ENCODE results near the gene SNAP47.

SNAP47 gene

DNA sequence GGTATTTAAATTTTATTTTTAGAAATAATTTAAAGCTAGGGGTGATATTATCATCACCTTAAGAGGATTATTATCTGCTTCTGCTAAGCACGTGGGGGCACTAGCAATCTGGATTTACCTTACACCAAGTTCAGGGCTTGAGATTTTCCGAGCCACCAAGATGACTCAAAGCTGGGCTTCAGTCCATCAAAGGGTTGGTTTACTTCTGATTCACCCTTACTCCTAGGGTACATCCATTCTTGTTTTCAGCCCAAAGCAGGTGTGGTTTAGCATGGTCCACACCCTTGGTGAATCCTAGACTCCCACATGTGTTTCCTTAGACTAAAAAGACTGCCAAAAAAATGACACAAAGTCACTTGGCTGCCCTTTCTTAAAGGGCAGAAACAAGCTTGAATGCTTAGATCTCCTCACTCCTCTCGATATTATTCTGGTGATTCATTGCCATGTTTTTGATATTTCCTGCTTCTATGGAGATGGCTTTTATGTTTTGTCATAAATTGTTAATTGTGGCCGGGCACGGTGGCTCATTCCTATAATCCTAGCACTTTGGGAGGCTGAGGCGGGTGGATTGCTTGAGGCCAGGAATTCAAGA, 70.5 kb downstream of the SNAP47 start:
- DNase-seq, result no peak

DNA sequence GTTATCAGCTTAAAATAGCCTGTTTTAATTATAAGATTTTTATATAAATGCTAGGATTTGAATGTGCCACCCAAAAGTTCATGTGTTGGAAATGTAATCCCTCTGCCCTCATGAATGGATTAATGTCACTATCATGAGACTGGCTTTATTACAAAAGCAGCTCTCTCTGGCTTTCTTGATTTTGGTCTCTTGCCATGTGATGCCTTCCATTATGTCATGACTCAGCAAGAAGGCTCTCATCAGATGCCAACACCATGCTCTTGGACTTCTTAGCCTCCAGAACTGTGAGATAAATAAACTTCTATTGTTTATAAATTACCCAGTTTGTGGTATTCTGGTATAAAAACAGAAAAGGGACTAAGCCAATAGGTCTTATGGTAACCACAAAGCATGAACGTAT, 73.3 kb downstream of the SNAP47 start:
- no peak for DNase-seq

DNA sequence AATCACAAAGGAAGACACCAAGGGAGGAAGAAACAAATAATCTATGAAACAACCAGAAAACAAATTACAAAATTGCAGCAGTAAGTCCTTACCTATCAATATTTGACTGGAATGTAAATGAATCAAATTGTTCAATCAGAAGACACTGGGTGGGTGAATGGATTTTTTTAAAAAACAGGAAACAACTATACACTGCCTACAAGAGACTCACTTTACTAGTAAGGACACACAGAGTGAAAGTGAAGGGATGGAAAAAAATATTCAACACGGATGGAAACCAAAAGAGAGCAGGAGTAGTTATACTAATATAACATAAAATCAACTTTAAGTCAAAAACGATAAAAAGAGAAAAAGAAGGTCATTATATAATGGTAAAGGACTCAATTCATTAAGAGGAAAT, 73.8 kb downstream of the SNAP47 start:
- no peak for DNase-seq

DNA sequence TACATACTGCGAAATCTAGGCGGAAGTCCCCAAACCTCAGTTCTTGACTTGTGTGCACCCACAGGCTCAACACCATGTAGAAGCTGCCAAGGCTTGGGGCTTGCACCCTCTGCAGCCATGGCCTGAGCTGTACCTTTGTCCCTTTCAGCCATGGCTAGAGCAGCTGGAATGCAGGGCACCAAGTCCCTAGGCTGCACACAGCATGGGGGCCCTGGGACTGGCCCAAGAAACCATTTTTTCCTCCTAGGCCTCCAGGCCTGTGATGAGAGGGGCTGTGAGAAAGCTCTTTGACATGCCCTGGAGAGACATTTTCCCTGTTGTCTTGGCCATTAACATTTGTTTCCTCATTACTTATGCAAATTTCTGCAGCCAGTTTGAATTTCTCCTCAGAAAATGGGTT, 78.7 kb downstream of the SNAP47 start:
- DNase-seq, result no peak

DNA sequence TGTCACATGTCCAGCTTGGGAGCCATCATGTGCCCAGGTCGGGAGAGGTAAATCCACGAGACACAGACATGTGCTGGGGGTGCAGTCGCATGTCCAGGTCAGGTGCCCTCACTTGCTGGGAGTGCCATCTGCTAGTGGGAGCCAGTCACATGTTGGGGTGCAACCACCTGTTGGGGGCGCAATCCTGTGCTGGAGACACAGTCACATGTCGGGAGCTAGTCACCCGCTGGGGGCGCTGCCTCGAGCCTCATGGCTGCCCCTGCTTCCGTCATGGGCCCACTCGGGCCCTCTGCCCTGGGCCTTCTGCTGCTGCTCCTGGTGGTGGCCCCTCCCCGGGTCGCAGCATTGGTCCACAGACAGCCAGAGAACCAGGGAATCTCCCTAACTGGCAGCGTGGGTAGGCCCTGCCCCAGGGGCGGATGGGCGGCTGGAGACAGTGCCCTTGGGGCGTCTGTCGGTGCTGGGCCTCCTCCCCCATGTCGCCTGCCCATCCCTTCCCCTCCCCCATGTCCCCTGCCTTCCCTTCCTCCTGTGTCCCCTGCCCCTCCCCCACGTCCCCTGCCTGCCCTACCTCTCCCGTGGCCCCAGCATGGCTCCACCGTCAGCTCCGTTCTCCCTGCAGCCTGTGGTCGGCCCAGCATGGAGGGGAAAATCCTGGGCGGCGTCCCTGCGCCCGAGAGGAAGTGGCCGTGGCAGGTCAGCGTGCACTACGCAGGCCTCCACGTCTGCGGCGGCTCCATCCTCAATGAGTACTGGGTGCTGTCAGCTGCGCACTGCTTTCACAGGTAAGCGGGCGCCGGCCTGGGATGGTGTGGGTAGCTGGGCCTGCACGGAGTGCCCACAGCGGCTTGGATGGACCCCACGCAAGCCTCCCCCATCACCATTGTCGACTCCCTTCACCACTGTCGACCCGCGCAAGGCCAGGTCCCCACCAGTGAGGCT, 80.5 kb downstream of the SNAP47 start, which contains the start of gene PRSS38:
Gene PRSS38 (plus strand): TSS at position 208 of the 942 bp plus-strand sequence. CDS start 42 bp downstream, at position 250.
- DNase-seq, result no peak

DNA sequence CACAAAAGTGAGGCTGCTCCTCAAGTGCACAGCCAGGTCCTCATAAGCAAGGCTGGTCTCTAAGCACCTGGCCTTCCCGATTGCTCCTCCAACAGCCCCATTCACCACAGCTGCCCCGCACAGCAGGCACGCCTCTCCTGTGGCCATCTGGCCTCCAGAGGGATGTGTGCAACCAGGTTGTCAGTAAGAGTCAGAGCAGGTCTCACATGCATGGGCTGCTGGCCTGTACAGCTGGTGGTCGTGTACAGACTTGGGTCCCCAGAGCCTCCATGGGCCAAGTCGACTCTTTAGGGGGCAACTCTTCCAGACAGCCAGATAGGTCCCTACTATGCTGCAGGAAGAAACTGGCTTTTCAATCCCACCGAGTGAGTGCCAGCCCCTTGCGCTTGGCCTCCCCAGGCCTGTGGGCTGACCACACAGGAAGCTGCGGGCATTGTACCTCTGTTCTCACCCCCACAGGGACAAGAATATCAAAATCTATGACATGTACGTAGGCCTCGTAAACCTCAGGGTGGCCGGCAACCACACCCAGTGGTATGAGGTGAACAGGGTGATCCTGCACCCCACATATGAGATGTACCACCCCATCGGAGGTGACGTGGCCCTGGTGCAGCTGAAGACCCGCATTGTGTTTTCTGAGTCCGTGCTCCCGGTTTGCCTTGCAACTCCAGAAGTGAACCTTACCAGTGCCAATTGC, 81.7 kb downstream of the SNAP47 start:
- DNase-seq, result no peak

DNA sequence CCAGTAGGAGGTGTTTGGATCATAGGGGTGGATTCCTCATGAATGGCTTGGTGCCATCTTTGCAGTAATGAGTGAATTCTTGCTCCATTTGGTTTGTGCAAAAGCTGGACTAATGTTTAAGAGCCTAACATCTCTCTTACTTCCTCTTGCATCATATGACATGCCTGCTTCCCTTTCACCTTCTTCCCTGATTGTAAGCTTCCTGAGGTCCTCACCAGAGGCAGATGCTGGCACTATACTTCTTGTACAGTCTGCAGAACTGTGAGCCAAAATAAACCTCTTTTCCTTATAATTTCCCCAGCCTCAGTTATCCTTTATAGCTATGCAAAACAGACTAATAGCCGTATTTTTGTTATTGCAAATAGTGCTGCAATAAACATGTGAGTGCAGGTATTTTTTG, 88.3 kb downstream of the SNAP47 start:
- DNase-seq, result no peak

DNA sequence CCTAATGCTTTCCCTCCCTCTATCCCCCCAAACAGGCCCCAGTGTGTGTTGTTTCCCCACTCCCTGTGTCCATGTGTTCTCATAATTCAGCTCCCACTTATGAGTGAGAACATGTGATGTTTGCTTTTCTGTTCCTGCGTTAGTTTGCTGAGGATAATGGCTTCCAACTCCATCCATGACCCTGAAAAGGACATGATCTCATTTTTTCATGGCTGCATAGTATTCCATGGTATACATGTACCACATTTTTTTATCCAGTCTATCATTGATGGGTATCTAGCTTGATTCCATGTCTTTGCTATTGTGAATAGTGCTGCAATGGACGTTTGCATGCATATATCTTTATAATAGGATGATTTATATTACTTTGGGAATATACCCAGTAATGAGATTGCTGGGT, 89.0 kb downstream of the SNAP47 start:
- no peak for DNase-seq

DNA sequence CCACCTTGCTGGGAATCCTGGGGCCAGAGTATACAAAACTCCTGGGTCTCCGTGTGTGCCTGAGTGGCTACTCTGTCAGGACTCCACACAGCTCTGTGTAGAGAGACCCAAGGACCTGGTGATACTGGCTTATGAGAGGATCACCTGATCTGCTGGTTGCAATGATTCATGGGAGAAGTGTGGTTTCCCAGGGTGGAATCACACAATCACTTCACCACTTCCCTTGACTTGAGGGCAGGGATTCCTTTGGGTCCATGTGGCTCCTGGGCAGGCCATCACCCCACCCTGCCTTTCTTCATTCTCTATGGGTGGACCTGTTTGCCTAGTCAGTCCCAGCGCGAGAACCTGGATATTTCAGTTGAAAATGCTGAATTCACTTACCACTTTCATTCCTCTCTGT, 93.6 kb downstream of the SNAP47 start:
- no peak for DNase-seq

Data from activated T-cell treated with anti-CD3 and anti-CD28 coated beads, Interleukin-2, amount 50 U/mL, for 1 hour (primary cell).